GM23248 (cell line): ENCODE measurements around the gene SLC13A3. TPM values are rescaled to one million over a fixed set of nuclear protein-coding genes. Genes with fewer than 3 reads are reported as not detected.

Source experiments
- DNase-seq: peaks from one replicate; pipeline ENCODE4 v3.0.0-alpha.2; 2015
- H2AFZ ChIP-seq: fragments of 200-600 bp; sonication (generic); 2 replicates; pipeline ENCODE4 v1.6.1; 2016; ENCODE audit warnings: antibody characterized with exemption
- H3F3A ChIP-seq: fragments of 200-600 bp; sonication (generic); 2 replicates; pipeline ENCODE4 v1.6.1; 2016; ENCODE audit warnings: mild to moderate bottlenecking, antibody characterized with exemption, mixed run types; ENCODE audit not compliant: insufficient read depth
- H3K27ac ChIP-seq: fragments of 200-600 bp; sonication (generic); 2 replicates; pipeline ENCODE4 v1.5.1; 2016; ENCODE audit warnings: mild to moderate bottlenecking
- H3K27me3 ChIP-seq: fragments of 200-600 bp; sonication (generic); replicated peaks from 2 replicates; pipeline ENCODE4 v1.6.1; 2016; ENCODE audit warnings: mild to moderate bottlenecking; ENCODE audit not compliant: insufficient read depth
- H3K36me3 ChIP-seq: fragments of 200-600 bp; sonication (generic); 2 replicates; pipeline ENCODE4 v1.6.1; 2016; ENCODE audit warnings: low read depth, mild to moderate bottlenecking
- H3K4me1 ChIP-seq: fragments of 200-600 bp; sonication (generic); 2 replicates; pipeline ENCODE4 v1.6.1; 2016; ENCODE audit warnings: mild to moderate bottlenecking; ENCODE audit not compliant: insufficient read depth
- H3K4me2 ChIP-seq: fragments of 200-600 bp; sonication (generic); one replicate; pipeline ENCODE4 v1.6.1; 2016; ENCODE audit warnings: mild to moderate bottlenecking; ENCODE audit not compliant: unreplicated experiment
- H3K4me3 ChIP-seq: fragments of 200-600 bp; sonication (generic); 2 replicates; pipeline ENCODE4 v1.5.1; 2016; ENCODE audit warnings: mild to moderate bottlenecking
- H3K79me2 ChIP-seq: fragments of 200-600 bp; sonication (generic); 2 replicates; pipeline ENCODE4 v1.6.1; 2016; ENCODE audit warnings: mild to moderate bottlenecking; ENCODE audit not compliant: insufficient read depth
- H3K9ac ChIP-seq: fragments of 200-600 bp; sonication (generic); 2 replicates; pipeline ENCODE4 v1.6.1; 2016; ENCODE audit warnings: mild to moderate bottlenecking
- H3K9me2 ChIP-seq: fragments of 200-600 bp; sonication (generic); 2 replicates; pipeline ENCODE4 v1.6.1; 2016; ENCODE audit warnings: mixed run types, mild to moderate bottlenecking, moderate library complexity; ENCODE audit not compliant: insufficient read depth
- H3K9me3 ChIP-seq: fragments of 200-600 bp; sonication (generic); one replicate; pipeline ENCODE4 v1.6.1; 2017; ENCODE audit warnings: low read depth
- H4K20me1 ChIP-seq: fragments of 200-600 bp; sonication (generic); 2 replicates; pipeline ENCODE4 v1.6.0; 2016; ENCODE audit not compliant: insufficient read depth
- EZH2 ChIP-seq: fragments of 200-600 bp; sonication (generic); IDR thresholded peaks from 2 replicates; pipeline ENCODE4 v1.6.1; 2018; ENCODE audit warnings: antibody characterized with exemption, mild to moderate bottlenecking; ENCODE audit not compliant: insufficient read depth, poor library complexity, severe bottlenecking
- EZH2phosphoT487 ChIP-seq: fragments of 200-600 bp; sonication (generic); IDR thresholded peaks from 2 replicates; pipeline ENCODE4 v1.6.1; 2018; ENCODE audit warnings: antibody characterized with exemption, moderate library complexity, mild to moderate bottlenecking, low read depth; ENCODE audit not compliant: insufficient read depth
- WGBS, 2 experiments: methylation state at CpG; one replicate each; pipeline ENCODE4 v1.1.6; 2015 to 2017; ENCODE audit warnings: low lambda C conversion rate in 2 of 2, low coverage in 1 of 2; ENCODE audit errors: missing lambda C conversion rate in 2 of 2; 5-methylcytosine and 5-hydroxymethylcytosine counted together
- in situ Hi-C: fragments of 300-500 bp; cut with MboI; formaldehyde crosslinking; loops from 2 replicates; pipeline ENCODE4 v1.15.0; 2020
- polyA plus RNA-seq: library from polyadenylated mRNA; unstranded; fragments of >200 nt; fragmentation: Nextera tagmentation; extraction: Ambion mirVana; gene quantifications from 2 replicates; pipeline ENCODE4 v1.2.1, GENCODE V29; 2016
- total RNA-seq: library from RNA; depleted of rRNA; stranded (reverse); fragments of >200 nt; shearing (Covaris generic); gene quantifications from 2 replicates; pipeline ENCODE4 v1.2.3, GENCODE V29; 2014; rRNA removed

SLC13A3 gene
- total and polyA plus RNA-seq, 2 experiments from 2014 or later = 2.4 to 4.6 TPM

- no peak overlapping the region for H3K9ac ChIP-seq
- no peak overlapping the region for H2AFZ ChIP-seq
- H3K27me3 ChIP-seq = no peaks in the 10 kb centered on the region
- WGBS, 2 experiments = 83 to 92% methylated on average over 2 of the region's 2 CpGs
- no peaks in the 10 kb centered on the region for H3K79me2 ChIP-seq
- in situ Hi-C loops = no loop called here
- no peaks in the 10 kb centered on the region for H3K9me3 ChIP-seq
- TF ChIP-seq EZH2phosphoT487 (no peak), EZH2 (no peak)
- no peak overlapping the region for H3K27ac ChIP-seq
- no peak overlapping the region for H3K4me3 ChIP-seq
- no peaks in the 10 kb centered on the region for H4K20me1 ChIP-seq
- no peak for DNase-seq
- no peaks in the 10 kb centered on the region for H3F3A ChIP-seq
- H3K4me2 ChIP-seq = no peak overlapping the region
- no peaks in the 10 kb centered on the region for H3K36me3 ChIP-seq
- no peaks in the 10 kb centered on the region for H3K4me1 ChIP-seq
- H3K9me2 ChIP-seq = no peaks in the 10 kb centered on the region
Observed at GRCh38 chr20:46509523-46509922, 141.7 kb downstream of the SLC13A3 start.

Other genes with a start within 250 kb of the SLC13A3 start
- 51.1 and 57.9 TPM in 2 replicates for gene ELMO2, start 244.8 kb downstream of the SLC13A3 start, total RNA-seq
- 38.4 and 41.5 TPM in 2 replicates for gene ELMO2, start 244.8 kb downstream of the SLC13A3 start, polyA plus RNA-seq
- 1.4 TPM in 2 replicates for gene ZNF334, start 137.9 kb downstream of the SLC13A3 start, total RNA-seq
- 1.1 and 1.2 TPM in 2 replicates for gene ZNF334, start 137.9 kb downstream of the SLC13A3 start, polyA plus RNA-seq
- not detected in 2 replicates for gene OCSTAMP, start 100.8 kb downstream of the SLC13A3 start, total RNA-seq
- gene OCSTAMP, start 100.8 kb downstream of the SLC13A3 start, polyA plus RNA-seq = not detected in 2 replicates
- gene TP53RK, start 38.0 kb upstream of the SLC13A3 start, total RNA-seq = 20.1 and 24.1 TPM in 2 replicates
- gene TP53RK, start 38.0 kb upstream of the SLC13A3 start, polyA plus RNA-seq = 23.6 and 24.0 TPM in 2 replicates
- 48.0 and 50.2 TPM in 2 replicates for gene SLC2A10, start 58.2 kb upstream of the SLC13A3 start, total RNA-seq
- 26.2 and 29.7 TPM in 2 replicates for gene SLC2A10, start 58.2 kb upstream of the SLC13A3 start, polyA plus RNA-seq
- gene EYA2, start 243.4 kb upstream of the SLC13A3 start, total RNA-seq = 0.38 TPM in 1 of 2 replicates, not detected in the other
- 0.14 and 0.18 TPM in 2 replicates for gene EYA2, start 243.4 kb upstream of the SLC13A3 start, polyA plus RNA-seq